Measurements from ENCODE around the gene BAG1. TPM values are rescaled to one million over a fixed set of nuclear protein-coding genes. Genes with fewer than 3 reads are reported as not detected.

BAG1 gene
- 56.9 and 62.2 TPM in 2 replicates for total RNA-seq

GRCh38 chr9:33264473-33265177 is at the start of gene BAG1, which contains the start of gene CHMP5:
BAG1 (minus strand) TSS chr9:33264708.
CHMP5 (plus strand) TSS chr9:33265049; CDS start chr9:33265079, 30 bp downstream.

GRCh38 chr9:33290247-33291030 is 25.9 kb upstream of the BAG1 start, which contains the start of gene NFX1:
NFX1 (plus strand) TSS chr9:33290516; CDS start chr9:33290573, 57 bp downstream.

GRCh38 chr9:33239921-33240320 is 24.6 kb downstream of the BAG1 start, which contains the start of gene SPINK4:
SPINK4 (plus strand) TSS chr9:33240167; CDS start chr9:33240209, 42 bp downstream.

Other genes starting within 250 kb of the BAG1 start
- 112 and 124 TPM in 2 replicates for gene DNAJA1, start 239.4 kb downstream of the BAG1 start, total RNA-seq
- gene SMU1, start 188.0 kb downstream of the BAG1 start, total RNA-seq, result 27.6 and 34.5 TPM in 2 replicates
- gene B4GALT1, start 97.4 kb downstream of the BAG1 start, total RNA-seq, result 129 and 136 TPM in 2 replicates
- not detected in 2 replicates for gene SPINK4, start 24.5 kb downstream of the BAG1 start, total RNA-seq
- 75.7 and 85.1 TPM in 2 replicates for gene CHMP5, start 341 bp upstream of the BAG1 start, total RNA-seq
- 47.2 TPM in 2 replicates for gene NFX1, start 25.8 kb upstream of the BAG1 start, total RNA-seq
- 0.13 and 0.43 TPM in 2 replicates for gene AQP7, start 137.9 kb upstream of the BAG1 start, total RNA-seq
- 2.1 and 2.4 TPM in 2 replicates for gene AQP3, start 182.9 kb upstream of the BAG1 start, total RNA-seq
- 23.3 and 24.4 TPM in 2 replicates for gene NOL6, start 209.2 kb upstream of the BAG1 start, total RNA-seq